GM12873 (cell line): ENCODE measurements around the gene AGMO.

Source experiments
- CTCF ChIP-seq: IDR thresholded peaks from 2 replicates; pipeline ENCODE4 v1.5.1; 2012; ENCODE audit warnings: low read depth, mild to moderate bottlenecking, moderate library complexity, low read length, control low read depth; ENCODE audit not compliant: insufficient read depth; ENCODE audit errors: missing control alignments

AGMO gene

GRCh38 chr7:15476531-15476918 is 85.3 kb downstream of the AGMO start:
- no peak for TF ChIP-seq CTCF

- TF ChIP-seq CTCF: no peak
These were observed 85.8 kb downstream of the AGMO start for GRCh38 chr7:15475808-15476530.

- TF ChIP-seq CTCF: no peak
These were observed 90.2 kb downstream of the AGMO start for GRCh38 chr7:15471669-15471950.

- no peak for TF ChIP-seq CTCF
These were observed 90.8 kb downstream of the AGMO start for GRCh38 chr7:15470825-15471668.

- TF ChIP-seq CTCF: no peak
These were observed 97.1 kb downstream of the AGMO start for GRCh38 chr7:15464667-15465121.

- TF ChIP-seq CTCF: no peak
These were observed 97.8 kb downstream of the AGMO start for GRCh38 chr7:15463801-15464666.
